GM20000 (cell line): ENCODE measurements around the gene CLEC4D.

ENCODE experiments used
- DNase-seq: peaks from one replicate; pipeline ENCODE4 v3.0.0; 2012; ENCODE audit warnings: low spot score
- CTCF ChIP-seq: IDR thresholded peaks from 2 replicates; pipeline ENCODE4 v1.5.1; 2012; ENCODE audit warnings: mild to moderate bottlenecking, control low read depth; ENCODE audit errors: extremely low read depth, missing control alignments

CLEC4D gene

DNA sequence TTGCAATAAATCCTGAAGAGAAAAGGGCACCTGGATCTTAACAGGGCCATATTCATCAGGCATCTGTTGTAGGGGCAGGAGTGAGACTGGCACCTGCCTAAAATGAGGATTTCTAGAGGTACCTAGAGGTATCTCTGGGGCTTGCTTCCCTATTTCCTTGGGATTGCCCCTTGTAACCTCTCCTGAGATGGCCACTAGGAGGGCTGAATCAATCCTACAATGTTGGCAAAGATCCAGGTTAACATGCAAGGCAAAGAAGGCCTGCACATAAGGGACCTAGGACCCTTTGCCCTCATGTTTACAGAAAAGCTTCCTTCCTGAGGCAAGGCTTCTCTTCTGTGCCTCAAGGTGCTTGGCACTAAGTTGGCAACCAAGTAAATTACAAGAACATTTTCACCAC, 53.2 kb downstream of the CLEC4D start:
- DNase-seq: no peak
- TF ChIP-seq CTCF: no peak
